K562 (cell line): Measurements from ENCODE around the gene THEMIS. TPM values are rescaled to one million over a fixed set of nuclear protein-coding genes. Genes with fewer than 3 reads are reported as not detected.

Source experiments
- ATAC-seq: fragments of 200-7000 bp; cut with Tn5 transposase; 3 replicates; pipeline ENCODE4 v1.9.1; 2020; ENCODE audit warnings: moderate library complexity
- BruUV-seq: library from RNA; stranded (reverse); fragments of 400-500 nt; replicated peaks from 2 replicates; lab custom pipeline; 2021; lab: Mats Ljungman, UMichigan
- CTCF ChIA-PET: fragments of 300-600 bp; formaldehyde crosslinking; extraction: SDS; loops from one replicate; lab custom pipeline; 2021; ENCODE audit warnings: low intra/inter-chr PET ratio; lab: Yijun Ruan, JAX
- POLR2A ChIA-PET: fragments of 300-600, 350-650 bp; sonication (Branson Sonifier 250); formaldehyde crosslinking; extraction: SDS; loops from one replicate; lab custom pipeline; 2021; ENCODE audit warnings: antibody characterized with exemption, inconsistent platforms; lab: Yijun Ruan, JAX
- DNase-seq, 4 experiments: peaks; one replicate each; pipeline versions ENCODE4 v3.0.0 to v3.0.0-alpha.2; 2011 to 2018; ENCODE audit warnings: low spot score in 3 of 4, mixed read lengths in 3 of 4; ENCODE audit errors: extremely low read depth in 1 of 4
- FAIRE-seq: peaks from 2 replicates; lab custom pipeline; 2011; peaks lifted over from hg19 to GRCh38; lab: Jason Lieb, UNC
- H2AFZ ChIP-seq: 2 replicates; pipeline ENCODE4 v1.6.0; 2011; ENCODE audit warnings: low read depth, low read length, control low read depth, inconsistent platforms
- H3K27ac ChIP-seq: fragments of 200-600 bp; 3 replicates; pipeline ENCODE4 v1.8.0; 2011; ENCODE audit warnings: low read depth, mild to moderate bottlenecking, control low read depth, inconsistent platforms, low read length, moderate library complexity, mixed read lengths; ENCODE audit errors: extremely low read depth
- H3K27me3 ChIP-seq, 2 experiments: fragments of 300-600 bp in 1 of 2; 2 replicates in 1 of 2; 3 replicates in 1 of 2; pipeline versions ENCODE4 v1.6.0 to v1.8.0; 2011; ENCODE audit warnings: inconsistent platforms in 2 of 2, low read length in 2 of 2, mild to moderate bottlenecking in 1 of 2, mixed read lengths in 1 of 2, moderate library complexity in 1 of 2; ENCODE audit not compliant: control insufficient read depth in 2 of 2, insufficient read depth in 2 of 2
- H3K36me3 ChIP-seq: fragments of 300-600 bp; 3 replicates; pipeline ENCODE4 v1.8.0; 2011; ENCODE audit warnings: mild to moderate bottlenecking, low read length, inconsistent platforms; ENCODE audit not compliant: control insufficient read depth, insufficient read depth
- H3K4me1 ChIP-seq, 2 experiments: fragments of 200-600 bp in 1 of 2; replicated peaks in 1 of 2; 2 replicates in 1 of 2; 3 replicates in 1 of 2; pipeline versions ENCODE4 v1.5.1 to v1.8.0; 2011; ENCODE audit warnings: inconsistent platforms in 2 of 2, low read length in 2 of 2, mild to moderate bottlenecking in 1 of 2, mixed read lengths in 1 of 2, moderate library complexity in 1 of 2; ENCODE audit not compliant: control insufficient read depth in 2 of 2, insufficient read depth in 2 of 2
- H3K4me2 ChIP-seq: 2 replicates; pipeline ENCODE4 v1.6.1; 2011; ENCODE audit warnings: low read length, control low read depth, inconsistent platforms, mixed read lengths; ENCODE audit not compliant: insufficient read depth
- H3K4me3 ChIP-seq: fragments of 200-600 bp; sonication (generic), shearing (Covaris generic); 2 replicates; pipeline ENCODE4 v1.5.1; 2016; ENCODE audit warnings: control low read depth, inconsistent platforms
- H3K79me2 ChIP-seq: fragments of 200-600 bp; 3 replicates; pipeline ENCODE4 v1.8.0; 2011; ENCODE audit warnings: low read length, inconsistent platforms; ENCODE audit not compliant: control insufficient read depth, insufficient read depth
- H3K9ac ChIP-seq, 2 experiments: 2 replicates each; pipeline versions ENCODE4 v1.6.0 to v1.6.1; 2011; ENCODE audit warnings: low read depth in 2 of 2, low read length in 2 of 2, control low read depth in 1 of 2, inconsistent platforms in 1 of 2, mild to moderate bottlenecking in 1 of 2, mixed read lengths in 1 of 2; ENCODE audit not compliant: insufficient read depth in 1 of 2
- H3K9me1 ChIP-seq: one replicate; pipeline ENCODE4 v1.6.0; 2011; ENCODE audit warnings: inconsistent platforms, mild to moderate bottlenecking, low read length, moderate library complexity; ENCODE audit not compliant: control insufficient read depth, insufficient read depth
- H3K9me3 ChIP-seq: replicated peaks from 2 replicates; pipeline ENCODE4 v1.5.1; 2011; ENCODE audit warnings: low read depth, low read length, inconsistent platforms; ENCODE audit not compliant: control insufficient read depth, insufficient read depth
- H4K20me1 ChIP-seq: replicated peaks from 2 replicates; pipeline ENCODE4 v1.6.1; 2011; ENCODE audit warnings: low read length, inconsistent platforms, mixed read lengths; ENCODE audit not compliant: control insufficient read depth, insufficient read depth
- BRD9 ChIP-seq: fragments of 450-650 bp; IDR thresholded peaks from 2 replicates; pipeline ENCODE4 v1.6.1; 2018; ENCODE audit warnings: low read depth; ENCODE audit not compliant: partially characterized antibody
- GABPB2 ChIP-seq: fragments of 250-450 bp; sonication (Bioruptor Pico); conservative IDR thresholded peaks from 2 replicates; pipeline ENCODE4 v1.5.1; 2021; ENCODE audit warnings: mild to moderate bottlenecking
- HIVEP1 ChIP-seq: fragments of 250-450 bp; sonication (Bioruptor Pico); IDR thresholded peaks from 2 replicates; pipeline ENCODE4 v1.4.0; 2020; ENCODE audit warnings: mild to moderate bottlenecking
- KDM2B ChIP-seq: fragments of 250-450 bp; sonication (Bioruptor Pico); IDR thresholded peaks from 2 replicates; pipeline ENCODE4 v1.8.0; 2021; ENCODE audit warnings: mild to moderate bottlenecking, moderate library complexity
- KLF1 ChIP-seq: fragments of 450-650 bp; IDR thresholded peaks from 2 replicates; pipeline ENCODE4 v1.6.1; 2016; ENCODE audit warnings: missing genetic modification characterization, missing compliant biosample characterization
- MAFK ChIP-seq: IDR thresholded peaks from 2 replicates; pipeline ENCODE4 v1.6.1; 2011; ENCODE audit warnings: low read length, improper control_type of control experiment
- MAZ ChIP-seq, 2 experiments: fragments of 450-650 bp in 1 of 2; sonication (generic) in 1 of 2; formaldehyde crosslinking; IDR thresholded peaks in 1 of 2; conservative IDR thresholded peaks in 1 of 2; 2 replicates each; pipeline versions ENCODE4 v1.4.0 to v1.5.0; 2020; ENCODE audit warnings: mild to moderate bottlenecking in 1 of 2, missing genetic modification reagents in 1 of 2
- NR3C1 ChIP-seq: sonication (generic); formaldehyde crosslinking; IDR thresholded peaks from 2 replicates; pipeline ENCODE4 v1.8.1; 2022; ENCODE audit warnings: missing genetic modification reagents
- RUNX1 ChIP-seq: sonication (generic); IDR thresholded peaks from 2 replicates; pipeline ENCODE4 v1.6.1; 2016; ENCODE audit warnings: antibody characterized with exemption, low read depth
- TCF7L2 ChIP-seq: fragments of 150-350 bp; IDR thresholded peaks from 2 replicates; pipeline ENCODE4 v1.6.1; 2016; ENCODE audit warnings: low read depth, mild to moderate bottlenecking, low read length, moderate library complexity
- ZC3H4 ChIP-seq: sonication (generic); formaldehyde crosslinking; IDR thresholded peaks from 2 replicates; pipeline ENCODE4 v1.9.0; 2021; ENCODE audit warnings: missing genetic modification reagents, borderline replicate concordance
- ZNF12 ChIP-seq: sonication (generic); formaldehyde crosslinking; IDR thresholded peaks from 2 replicates; pipeline ENCODE4 v1.4.0; 2020; ENCODE audit warnings: mild to moderate bottlenecking, missing genetic modification reagents
- ZNF583 ChIP-seq: fragments of 250-450 bp; sonication (Bioruptor Pico); IDR thresholded peaks from 2 replicates; pipeline ENCODE4 v1.4.0; 2020
- in situ Hi-C: fragments of 300-500 bp; cut with MboI; formaldehyde crosslinking; loops from 4 replicates; pipeline ENCODE4 v1.15.0; 2018; ENCODE audit warnings: inconsistent platforms, mixed read lengths
- intact Hi-C: fragments of 100-400 bp; cut with micrococcal nuclease; formaldehyde crosslinking; loops from 2 replicates; pipeline ENCODE4 v1.14.2; 2022
- polyA plus RNA-seq, 8 experiments: library from polyadenylated mRNA; depleted of rRNA in 4 of 8; stranded (reverse) in 5 of 8; unstranded in 3 of 8; fragments of >200 nt; fragmentation: Nextera tagmentation in 2 of 8; fragmentation: Illumina TruSeq in 1 of 8; extraction: Ambion mirVana in 2 of 8; extraction: Trizol in 1 of 8; gene quantifications; 2 replicates each; pipeline versions ENCODE4 v1.2.1 to v1.2.3, GENCODE V29; 2011 to 2014; ENCODE audit warnings: inconsistent platforms in 1 of 8, missing spikeins in 1 of 8
- total RNA-seq, 7 experiments: library from RNA; depleted of rRNA in 6 of 7; stranded (reverse); fragments of >200 nt in 6 of 7; fragmentation: Illumina TruSeq in 2 of 7; extraction: Trizol in 2 of 7; gene quantifications; 2 replicates each; pipeline versions ENCODE4 v1.2.1 to v1.2.3, GENCODE V29; 2011 to 2021; ENCODE audit warnings: low replicate concordance in 1 of 7
- TF ChIP-seq, protein P1 (sequence below): fragments of 250-450 bp; sonication (Bioruptor Pico); IDR thresholded peaks from 2 replicates; pipeline ENCODE4 v1.4.0; 2020; ENCODE audit warnings: mild to moderate bottlenecking, moderate library complexity, borderline replicate concordance
- TF ChIP-seq, protein P2 (sequence below): fragments of 250-450 bp; sonication (Bioruptor Pico); IDR thresholded peaks from 2 replicates; pipeline ENCODE4 v1.8.0; 2021; ENCODE audit warnings: borderline replicate concordance, mild to moderate bottlenecking, moderate library complexity; ENCODE audit not compliant: poor library complexity, severe bottlenecking

Gene THEMIS
- total and polyA plus RNA-seq, 9 of the 15 experiments (the other 6 are each of a cell fraction or from before 2014, with no cell fraction given) = 0.09 TPM; not detected in 8

DNA sequence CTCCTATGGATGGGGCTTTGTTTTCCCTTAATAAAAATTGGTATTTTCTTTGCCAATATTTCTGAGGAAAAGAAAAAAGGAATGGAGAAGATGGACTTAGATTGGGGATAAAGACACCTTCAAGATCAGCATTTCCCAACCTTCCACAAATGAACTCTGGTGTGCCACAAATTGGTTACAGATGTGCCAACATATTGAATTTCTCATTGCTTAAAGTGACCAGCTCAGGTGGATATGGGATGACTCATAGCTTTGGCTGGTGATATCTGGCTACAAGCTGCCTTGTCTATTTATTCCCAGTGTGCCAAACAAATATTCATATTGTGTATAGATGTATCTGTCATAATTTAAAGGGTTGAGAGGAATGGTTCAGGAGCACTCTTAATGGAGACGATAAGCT, 32.5 kb downstream of the THEMIS start (continued):
- TF ChIP-seq, protein P1, sequence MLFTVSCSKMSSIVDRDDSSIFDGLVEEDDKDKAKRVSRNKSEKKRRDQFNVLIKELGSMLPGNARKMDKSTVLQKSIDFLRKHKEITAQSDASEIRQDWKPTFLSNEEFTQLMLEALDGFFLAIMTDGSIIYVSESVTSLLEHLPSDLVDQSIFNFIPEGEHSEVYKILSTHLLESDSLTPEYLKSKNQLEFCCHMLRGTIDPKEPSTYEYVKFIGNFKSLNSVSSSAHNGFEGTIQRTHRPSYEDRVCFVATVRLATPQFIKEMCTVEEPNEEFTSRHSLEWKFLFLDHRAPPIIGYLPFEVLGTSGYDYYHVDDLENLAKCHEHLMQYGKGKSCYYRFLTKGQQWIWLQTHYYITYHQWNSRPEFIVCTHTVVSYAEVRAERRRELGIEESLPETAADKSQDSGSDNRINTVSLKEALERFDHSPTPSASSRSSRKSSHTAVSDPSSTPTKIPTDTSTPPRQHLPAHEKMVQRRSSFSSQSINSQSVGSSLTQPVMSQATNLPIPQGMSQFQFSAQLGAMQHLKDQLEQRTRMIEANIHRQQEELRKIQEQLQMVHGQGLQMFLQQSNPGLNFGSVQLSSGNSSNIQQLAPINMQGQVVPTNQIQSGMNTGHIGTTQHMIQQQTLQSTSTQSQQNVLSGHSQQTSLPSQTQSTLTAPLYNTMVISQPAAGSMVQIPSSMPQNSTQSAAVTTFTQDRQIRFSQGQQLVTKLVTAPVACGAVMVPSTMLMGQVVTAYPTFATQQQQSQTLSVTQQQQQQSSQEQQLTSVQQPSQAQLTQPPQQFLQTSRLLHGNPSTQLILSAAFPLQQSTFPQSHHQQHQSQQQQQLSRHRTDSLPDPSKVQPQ (CRISPR knock-in tag) = no peak
- TF ChIP-seq NR3C1 (CRISPR knock-in tag) (no peak), ZNF583 (no peak), KDM2B (CRISPR knock-in tag) (no peak), HIVEP1 (CRISPR knock-in tag) (no peak)
- TF ChIP-seq, protein P2, sequence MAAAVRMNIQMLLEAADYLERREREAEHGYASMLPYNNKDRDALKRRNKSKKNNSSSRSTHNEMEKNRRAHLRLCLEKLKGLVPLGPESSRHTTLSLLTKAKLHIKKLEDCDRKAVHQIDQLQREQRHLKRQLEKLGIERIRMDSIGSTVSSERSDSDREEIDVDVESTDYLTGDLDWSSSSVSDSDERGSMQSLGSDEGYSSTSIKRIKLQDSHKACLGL (CRISPR knock-in tag) = no peak

DNA sequence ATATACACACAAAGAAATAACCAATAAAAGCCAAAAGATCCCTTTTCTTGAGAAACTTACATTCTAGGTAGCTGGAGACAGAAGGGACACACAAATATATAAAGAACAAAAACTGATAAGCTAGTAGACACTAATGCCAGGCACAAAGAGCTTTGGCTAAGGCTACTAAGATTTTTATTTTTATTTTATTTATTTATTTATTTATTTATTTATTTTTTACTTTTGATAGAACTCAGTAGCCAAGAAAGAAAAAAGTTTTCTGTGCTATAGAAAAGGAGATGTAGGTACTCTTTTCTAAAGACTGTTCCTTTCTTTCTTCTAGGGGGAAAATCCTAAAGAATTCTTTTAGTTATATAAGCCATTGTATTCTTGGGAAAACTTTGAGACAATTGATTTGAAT, 34.1 kb downstream of the THEMIS start:
- H3K79me2 ChIP-seq = no peaks in the 10 kb centered on the region
- CTCF ChIA-PET = no interaction called here
- no peaks in the 10 kb centered on the region for H3K4me1 ChIP-seq
- no peaks in the 10 kb centered on the region for H4K20me1 ChIP-seq
- DNase-seq = no peak
- no TSS peak for BruUV-seq
- no peak overlapping the region for H3K27ac ChIP-seq
- no peaks in the 10 kb centered on the region for H3K27me3 ChIP-seq
- no peaks in the 10 kb centered on the region for H3K9me1 ChIP-seq
- TF ChIP-seq ZNF12 = no peak
- TF ChIP-seq ZC3H4 (CRISPR knock-in tag) = no peak
- TF ChIP-seq GABPB2 = no peak
- TF ChIP-seq MAZ (CRISPR knock-in tag; conservative IDR thresholded peaks at IDR 0.05 in 1 of 2, IDR thresholded peaks at IDR 0.05 in 1 of 2) = no peak
- no peak for TF ChIP-seq RUNX1
- no peak for TF ChIP-seq KLF1 (tag)
- no peak for TF ChIP-seq KDM2B (CRISPR knock-in tag)
- TF ChIP-seq BRD9 = no peak
- TF ChIP-seq TCF7L2 = no peak
- TF ChIP-seq MAFK = no peak
- no peaks in the 10 kb centered on the region; the same call in 1 of the 2 replicates for H3K9me3 ChIP-seq
- ATAC-seq = no peak
- H3K4me3 ChIP-seq = no peak overlapping the region
- H3K36me3 ChIP-seq = no peaks in the 10 kb centered on the region
- POLR2A ChIA-PET = no interaction called here
- intact Hi-C loops (no loop called here), in situ Hi-C loops (no loop called here)
- no peak for FAIRE-seq
- H3K4me2 ChIP-seq = no peak overlapping the region
- H2AFZ ChIP-seq = no peak overlapping the region
- no peak overlapping the region for H3K9ac ChIP-seq
